HCT116 (cell line): ENCODE data around the gene LMAN1L. TPM values are rescaled to one million over a fixed set of nuclear protein-coding genes. Genes with fewer than 3 reads are reported as not detected.

Source experiments
- ATAC-seq: fragments of 200-7000 bp; cut with Tn5 transposase; 2 replicates; pipeline ENCODE4 v1.9.1; 2020; ENCODE audit warnings: mild to moderate bottlenecking, moderate library complexity
- BruUV-seq: library from RNA; stranded (reverse); fragments of 400-500 nt; replicated peaks from 2 replicates; lab custom pipeline; 2021; lab: Mats Ljungman, UMichigan
- CTCF ChIA-PET: fragments of 300-600 bp; sonication (Branson Sonifier 250); formaldehyde crosslinking; loops from one replicate; lab custom pipeline; 2021; ENCODE audit warnings: antibody characterized with exemption; lab: Charles Lee
- POLR2A ChIA-PET: fragments of 300-600, 350-600 bp; sonication (Branson Sonifier 250); formaldehyde crosslinking; loops from one replicate; lab custom pipeline; 2021; ENCODE audit warnings: antibody characterized with exemption; lab: Charles Lee
- RAD21 ChIA-PET, 2 experiments: fragments of 300-600 bp; sonication (Branson Sonifier 250); formaldehyde crosslinking; loops; one replicate each; lab custom pipeline; 2023; ENCODE audit warnings: low total read pairs in 2 of 2; ENCODE audit not compliant: uncharacterized antibody in 2 of 2, unreplicated experiment in 2 of 2, low non-redundant PET in 1 of 2; lab: Charles Lee
- DNase-seq: peaks from one replicate; pipeline ENCODE4 v3.0.0-alpha.2; 2010; ENCODE audit warnings: low read depth, low spot score
- H2AFZ ChIP-seq: fragments of 200-600 bp; shearing (Covaris generic), sonication (generic); 2 replicates; pipeline ENCODE4 v1.6.1; 2017; ENCODE audit warnings: low read depth, mixed run types, mixed read lengths, antibody characterized with exemption, low read length; ENCODE audit not compliant: poor library complexity, severe bottlenecking
- H3K27ac ChIP-seq: 2 replicates; pipeline ENCODE4 v1.5.1; 2012; ENCODE audit warnings: low read depth, low read length
- H3K27me3 ChIP-seq: fragments of 200-600 bp; sonication (generic); 2 replicates; pipeline ENCODE4 v1.6.1; 2016; ENCODE audit warnings: mixed run types, low read length, mixed read lengths; ENCODE audit not compliant: insufficient read depth
- H3K36me3 ChIP-seq, 2 experiments: fragments of 200-500 bp in 1 of 2; fragments of 200-600 bp in 1 of 2; sonication (Bioruptor generic) in 1 of 2; sonication (generic) in 1 of 2; 2 replicates each; pipeline versions ENCODE4 v1.5.1 to v1.6.1; 2014 to 2016; ENCODE audit warnings: low read length in 2 of 2, inconsistent platforms in 1 of 2, mixed read lengths in 1 of 2, mixed run types in 1 of 2; ENCODE audit not compliant: insufficient read depth in 2 of 2, control insufficient read depth in 1 of 2
- H3K4me1 ChIP-seq, 2 experiments: fragments of 200-600 bp in 1 of 2; sonication (generic) in 1 of 2; 2 replicates each; pipeline versions ENCODE4 v1.5.1 to v1.6.1; 2012 to 2017; ENCODE audit warnings: low read length in 2 of 2, inconsistent platforms in 1 of 2, mild to moderate bottlenecking in 1 of 2, mixed read lengths in 1 of 2, mixed run types in 1 of 2, moderate library complexity in 1 of 2; ENCODE audit not compliant: insufficient read depth in 2 of 2, control insufficient read depth in 1 of 2
- H3K4me2 ChIP-seq: fragments of 200-600 bp; sonication (generic); 2 replicates; pipeline ENCODE4 v1.6.1; 2017; ENCODE audit warnings: mixed run types, low read length, mixed read lengths
- H3K4me3 ChIP-seq, 2 experiments: fragments of 200-600 bp in 1 of 2; sonication (generic) in 1 of 2; replicated peaks in 1 of 2; 2 replicates each; pipeline ENCODE4 v1.5.1; 2011 to 2016; ENCODE audit warnings: low read length in 2 of 2, control low read depth in 1 of 2, low read depth in 1 of 2, mild to moderate bottlenecking in 1 of 2, mixed read lengths in 1 of 2, mixed run types in 1 of 2
- H3K79me2 ChIP-seq: fragments of 200-600 bp; sonication (generic); 2 replicates; pipeline ENCODE4 v1.6.1; 2017; ENCODE audit warnings: mild to moderate bottlenecking, mixed run types, low read length, moderate library complexity, mixed read lengths; ENCODE audit not compliant: insufficient read depth
- H3K9ac ChIP-seq: fragments of 200-600 bp; sonication (generic); 2 replicates; pipeline ENCODE4 v1.6.1; 2016; ENCODE audit warnings: low read length, mixed read lengths
- H3K9me2 ChIP-seq: fragments of 200-600 bp; sonication (generic), shearing (Covaris generic); 2 replicates; pipeline ENCODE4 v1.6.1; 2017; ENCODE audit warnings: mixed run types, mild to moderate bottlenecking, moderate library complexity; ENCODE audit not compliant: insufficient read depth
- H3K9me3 ChIP-seq, 2 experiments: fragments of 200-500 bp in 1 of 2; fragments of 200-600 bp in 1 of 2; sonication (Bioruptor generic) in 1 of 2; sonication (generic) in 1 of 2; 2 replicates each; pipeline ENCODE4 v1.6.1; 2014 to 2017; ENCODE audit warnings: low read length in 2 of 2, mixed read lengths in 2 of 2, inconsistent platforms in 1 of 2, low read depth in 1 of 2, mild to moderate bottlenecking in 1 of 2, mixed run types in 1 of 2, moderate library complexity in 1 of 2; ENCODE audit not compliant: control insufficient read depth in 1 of 2, insufficient read depth in 1 of 2
- H4K20me1 ChIP-seq: fragments of 200-600 bp; sonication (generic), shearing (Covaris generic); 2 replicates; pipeline ENCODE4 v1.6.1; 2017; ENCODE audit warnings: mixed run types, mild to moderate bottlenecking, moderate library complexity; ENCODE audit not compliant: insufficient read depth
- CBX3 ChIP-seq: IDR thresholded peaks from 2 replicates; pipeline ENCODE4 v1.6.1; 2012; ENCODE audit warnings: low read depth
- CEBPB ChIP-seq: IDR thresholded peaks from 2 replicates; pipeline ENCODE4 v1.6.1; 2012; ENCODE audit warnings: low read depth
- EGR1 ChIP-seq: IDR thresholded peaks from 2 replicates; pipeline ENCODE4 v1.6.1; 2012; ENCODE audit warnings: low read depth
- ELF1 ChIP-seq: IDR thresholded peaks from 2 replicates; pipeline ENCODE4 v1.6.1; 2012; ENCODE audit warnings: low read depth, borderline replicate concordance
- EZH2 ChIP-seq: fragments of 200-600 bp; sonication (generic); IDR thresholded peaks from 2 replicates; pipeline ENCODE4 v1.6.1; 2017; ENCODE audit warnings: antibody characterized with exemption, mixed run types
- FOSL1 ChIP-seq: IDR thresholded peaks from 2 replicates; pipeline ENCODE4 v1.6.1; 2012; ENCODE audit warnings: low read depth
- JUND ChIP-seq: IDR thresholded peaks from 2 replicates; pipeline ENCODE4 v1.6.1; 2012
- POLR2AphosphoS5 ChIP-seq: IDR thresholded peaks from 2 replicates; pipeline ENCODE4 v1.6.1; 2011; ENCODE audit warnings: mild to moderate bottlenecking, low read depth, low read length, moderate library complexity
- RAD21 ChIP-seq: IDR thresholded peaks from 2 replicates; pipeline ENCODE4 v1.6.1; 2012; ENCODE audit warnings: low read depth, mild to moderate bottlenecking
- SP1 ChIP-seq: IDR thresholded peaks from 2 replicates; pipeline ENCODE4 v1.6.1; 2012; ENCODE audit warnings: low read depth
- SRF ChIP-seq: IDR thresholded peaks from 2 replicates; pipeline ENCODE4 v1.6.1; 2012; ENCODE audit warnings: low read depth
- ZFX ChIP-seq: fragments of 450-650 bp; IDR thresholded peaks from 2 replicates; pipeline ENCODE4 v1.6.1; 2017
- ZNF274 ChIP-seq: fragments of 200-500 bp; sonication (Bioruptor generic); IDR thresholded peaks from 2 replicates; pipeline ENCODE4 v1.6.1; 2014; ENCODE audit warnings: mild to moderate bottlenecking, low read depth, low read length, inconsistent platforms
- intact Hi-C: fragments of 100-400 bp; cut with micrococcal nuclease; formaldehyde crosslinking; loops from 2 replicates; pipeline ENCODE4 v1.10.0; 2022
- total RNA-seq: library from RNA; stranded (reverse); gene quantifications from one replicate; pipeline ENCODE4 v1.2.1, GENCODE V29; 2021; ENCODE audit not compliant: unreplicated experiment
- TF ChIP-seq, protein P1 (sequence below): IDR thresholded peaks from 2 replicates; pipeline ENCODE4 v1.6.1; 2012
- TF ChIP-seq, protein P2 (sequence below): IDR thresholded peaks from 2 replicates; pipeline ENCODE4 v1.6.1; 2011; ENCODE audit warnings: mild to moderate bottlenecking, low read length, moderate library complexity; ENCODE audit not compliant: insufficient replicate concordance; ENCODE audit errors: extremely low read depth
- TF ChIP-seq, protein P3 (sequence below): IDR thresholded peaks from 2 replicates; pipeline ENCODE4 v1.6.1; 2012
- TF ChIP-seq, protein P4 (sequence below): IDR thresholded peaks from 2 replicates; pipeline ENCODE4 v1.6.1; 2012; ENCODE audit warnings: low read depth

LMAN1L gene
- total RNA-seq, 1 experiment from 2014 or later = 0.17 TPM

DNA sequence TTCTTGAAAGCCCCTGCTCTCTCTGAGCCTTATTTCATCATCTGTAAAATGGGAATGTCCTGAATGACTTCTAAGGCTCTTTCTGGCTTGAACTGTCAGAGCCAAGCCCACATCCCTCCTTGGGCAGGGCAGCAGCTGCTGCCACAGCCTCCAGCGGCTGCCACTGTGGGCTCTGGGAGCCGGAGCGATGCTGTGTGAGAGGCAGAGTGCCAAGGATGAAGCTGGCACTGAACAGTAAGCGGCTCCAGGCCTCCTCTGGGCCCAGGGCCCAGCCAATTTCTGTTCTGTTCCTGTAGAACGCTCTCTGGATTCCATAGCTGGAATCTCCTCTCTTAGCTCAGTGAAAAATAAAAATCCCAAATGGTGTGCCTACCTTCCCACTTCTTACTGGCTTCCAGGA is 18.2 kb downstream of the LMAN1L start:
- Histone ChIP-seq H4K20me1 (no peaks in the 10 kb centered on the region), H3K36me3 (no peaks in the 10 kb centered on the region)
- TF ChIP-seq FOSL1 (no peak), JUND (no peak), CEBPB (no peak), SP1 (no peak), EZH2 (no peak), ELF1 (no peak), EGR1 (no peak), ZNF274 (no peak), RAD21 (no peak), SRF (no peak), CBX3 (no peak), ZFX (no peak), POLR2AphosphoS5 (no peak)
- TF ChIP-seq, protein P1, sequence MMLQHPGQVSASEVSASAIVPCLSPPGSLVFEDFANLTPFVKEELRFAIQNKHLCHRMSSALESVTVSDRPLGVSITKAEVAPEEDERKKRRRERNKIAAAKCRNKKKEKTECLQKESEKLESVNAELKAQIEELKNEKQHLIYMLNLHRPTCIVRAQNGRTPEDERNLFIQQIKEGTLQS = no peak
- TF ChIP-seq, protein P2, sequence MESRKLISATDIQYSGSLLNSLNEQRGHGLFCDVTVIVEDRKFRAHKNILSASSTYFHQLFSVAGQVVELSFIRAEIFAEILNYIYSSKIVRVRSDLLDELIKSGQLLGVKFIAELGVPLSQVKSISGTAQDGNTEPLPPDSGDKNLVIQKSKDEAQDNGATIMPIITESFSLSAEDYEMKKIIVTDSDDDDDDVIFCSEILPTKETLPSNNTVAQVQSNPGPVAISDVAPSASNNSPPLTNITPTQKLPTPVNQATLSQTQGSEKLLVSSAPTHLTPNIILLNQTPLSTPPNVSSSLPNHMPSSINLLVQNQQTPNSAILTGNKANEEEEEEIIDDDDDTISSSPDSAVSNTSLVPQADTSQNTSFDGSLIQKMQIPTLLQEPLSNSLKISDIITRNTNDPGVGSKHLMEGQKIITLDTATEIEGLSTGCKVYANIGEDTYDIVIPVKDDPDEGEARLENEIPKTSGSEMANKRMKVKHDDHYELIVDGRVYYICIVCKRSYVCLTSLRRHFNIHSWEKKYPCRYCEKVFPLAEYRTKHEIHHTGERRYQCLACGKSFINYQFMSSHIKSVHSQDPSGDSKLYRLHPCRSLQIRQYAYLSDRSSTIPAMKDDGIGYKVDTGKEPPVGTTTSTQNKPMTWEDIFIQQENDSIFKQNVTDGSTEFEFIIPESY = no peak
- TF ChIP-seq, protein P3, sequence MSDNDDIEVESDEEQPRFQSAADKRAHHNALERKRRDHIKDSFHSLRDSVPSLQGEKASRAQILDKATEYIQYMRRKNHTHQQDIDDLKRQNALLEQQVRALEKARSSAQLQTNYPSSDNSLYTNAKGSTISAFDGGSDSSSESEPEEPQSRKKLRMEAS = no peak
- TF ChIP-seq, protein P4, sequence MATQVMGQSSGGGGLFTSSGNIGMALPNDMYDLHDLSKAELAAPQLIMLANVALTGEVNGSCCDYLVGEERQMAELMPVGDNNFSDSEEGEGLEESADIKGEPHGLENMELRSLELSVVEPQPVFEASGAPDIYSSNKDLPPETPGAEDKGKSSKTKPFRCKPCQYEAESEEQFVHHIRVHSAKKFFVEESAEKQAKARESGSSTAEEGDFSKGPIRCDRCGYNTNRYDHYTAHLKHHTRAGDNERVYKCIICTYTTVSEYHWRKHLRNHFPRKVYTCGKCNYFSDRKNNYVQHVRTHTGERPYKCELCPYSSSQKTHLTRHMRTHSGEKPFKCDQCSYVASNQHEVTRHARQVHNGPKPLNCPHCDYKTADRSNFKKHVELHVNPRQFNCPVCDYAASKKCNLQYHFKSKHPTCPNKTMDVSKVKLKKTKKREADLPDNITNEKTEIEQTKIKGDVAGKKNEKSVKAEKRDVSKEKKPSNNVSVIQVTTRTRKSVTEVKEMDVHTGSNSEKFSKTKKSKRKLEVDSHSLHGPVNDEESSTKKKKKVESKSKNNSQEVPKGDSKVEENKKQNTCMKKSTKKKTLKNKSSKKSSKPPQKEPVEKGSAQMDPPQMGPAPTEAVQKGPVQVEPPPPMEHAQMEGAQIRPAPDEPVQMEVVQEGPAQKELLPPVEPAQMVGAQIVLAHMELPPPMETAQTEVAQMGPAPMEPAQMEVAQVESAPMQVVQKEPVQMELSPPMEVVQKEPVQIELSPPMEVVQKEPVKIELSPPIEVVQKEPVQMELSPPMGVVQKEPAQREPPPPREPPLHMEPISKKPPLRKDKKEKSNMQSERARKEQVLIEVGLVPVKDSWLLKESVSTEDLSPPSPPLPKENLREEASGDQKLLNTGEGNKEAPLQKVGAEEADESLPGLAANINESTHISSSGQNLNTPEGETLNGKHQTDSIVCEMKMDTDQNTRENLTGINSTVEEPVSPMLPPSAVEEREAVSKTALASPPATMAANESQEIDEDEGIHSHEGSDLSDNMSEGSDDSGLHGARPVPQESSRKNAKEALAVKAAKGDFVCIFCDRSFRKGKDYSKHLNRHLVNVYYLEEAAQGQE = no peak
- TF ChIP-seq, all 23 proteins: peak for 0
- intact Hi-C loops = no loop called here
- Histone ChIP-seq H2AFZ (no peak overlapping the region), H3K4me1 (peaks cover 0 to 9% of the 10 kb centered on the region in 2 experiments; a peak in 2 of 4 replicates), H3K27me3 (peaks cover 21% of the 10 kb centered on the region; the same call in 1 of the 2 replicates), H3K4me3 (no peak overlapping the region), H3K27ac (no peak overlapping the region), H3K79me2 (no peaks in the 10 kb centered on the region), H3K9me3 (no peaks in the 10 kb centered on the region), H3K4me2 (no peak overlapping the region), H3K9ac (no peak overlapping the region), H3K9me2 (no peaks in the 10 kb centered on the region)
- ATAC-seq (no peak), DNase-seq (no peak)
- CTCF ChIA-PET = no interaction called here
- POLR2A ChIA-PET = no interaction called here
- BruUV-seq = no TSS peak
- RAD21 ChIA-PET = no interaction called here
